GM12872 (cell line): ENCODE measurements around the gene SYN1.
A peak's percentile ranks its signal among the peaks of the same experiment; 100 is the strongest.

Source experiments
- CTCF ChIP-seq: IDR thresholded peaks from 3 replicates; pipeline ENCODE4 v1.5.1; 2011; ENCODE audit warnings: low read depth, mild to moderate bottlenecking, low read length, moderate library complexity; ENCODE audit not compliant: insufficient read depth

The SYN1 gene

GRCh38 chrX:47529548-47529947 is 90.1 kb downstream of the SYN1 start:
- TF ChIP-seq CTCF, result no peak

- TF ChIP-seq CTCF, result no peak
Observed at GRCh38 chrX:47523713-47524166, 95.9 kb downstream of the SYN1 start.

GRCh38 chrX:47523297-47523696 is 96.4 kb downstream of the SYN1 start:
- peak; percentile 76 for TF ChIP-seq CTCF
